Activated T-helper 9 cell treated with anti-CD3 and anti-CD28 coated beads, Interleukin-2, amount 50 U/mL, for 16 hours (primary cell): ENCODE data around the gene TBK1.

Experiments used
- DNase-seq: peaks from one replicate; pipeline ENCODE4 v3.0.0-alpha.2; 2020; ENCODE audit warnings: low read depth

The TBK1 gene

DNA sequence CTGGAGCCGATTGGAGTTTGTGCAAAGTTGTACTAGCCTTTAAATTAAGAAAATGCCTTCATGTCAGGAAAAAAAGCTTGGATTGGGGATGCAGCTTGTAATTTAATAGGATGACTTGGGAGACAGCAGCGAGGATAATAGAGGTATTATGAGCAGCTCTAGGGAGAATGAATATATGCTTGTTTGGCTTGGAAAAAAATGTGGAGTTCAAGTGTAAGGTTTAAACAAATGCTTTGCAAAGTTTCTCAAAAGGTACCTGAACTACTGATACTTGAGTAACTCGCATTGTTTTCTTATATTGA lies 93.1 kb downstream of the TBK1 start:
- no peak for DNase-seq

DNA sequence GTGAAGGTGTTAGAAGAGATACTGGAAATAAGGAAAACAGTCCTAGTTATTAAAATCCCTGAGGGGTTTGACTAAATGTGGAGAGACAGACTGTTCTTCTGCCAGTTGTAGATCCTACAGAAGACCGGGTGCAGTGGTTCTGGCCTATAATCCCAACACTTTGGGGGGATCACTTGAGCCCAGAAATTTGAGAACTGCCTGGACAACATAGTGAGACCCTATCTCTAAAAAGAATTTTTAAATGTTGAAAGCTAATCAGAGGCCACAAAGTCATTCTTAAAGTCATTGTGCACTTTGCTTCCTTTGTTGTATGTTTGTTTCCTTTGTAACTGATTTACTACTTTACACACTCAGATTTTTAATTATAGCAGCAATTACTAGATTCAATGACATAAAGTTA lies 97.2 kb downstream of the TBK1 start:
- DNase-seq: no peak

DNA sequence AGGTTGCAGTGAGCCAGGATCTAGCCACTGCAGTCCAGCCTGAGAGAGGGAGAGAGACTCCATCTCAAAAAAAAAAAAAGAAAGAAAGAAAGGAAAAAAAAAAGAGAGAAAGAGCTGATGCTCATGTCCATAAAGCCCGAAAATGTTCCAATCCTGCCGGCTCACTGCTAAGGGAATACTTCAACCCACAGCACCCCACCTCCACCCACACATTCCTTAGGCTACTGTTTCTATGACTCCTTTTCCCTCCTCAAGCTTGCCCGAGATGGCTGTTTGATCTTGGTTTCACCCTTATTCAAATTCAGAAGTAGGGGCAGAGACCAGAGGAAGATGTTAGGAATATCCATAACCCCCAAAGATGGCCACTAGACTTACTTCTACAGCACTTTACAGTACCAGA lies 98.8 kb downstream of the TBK1 start:
- no peak for DNase-seq

DNA sequence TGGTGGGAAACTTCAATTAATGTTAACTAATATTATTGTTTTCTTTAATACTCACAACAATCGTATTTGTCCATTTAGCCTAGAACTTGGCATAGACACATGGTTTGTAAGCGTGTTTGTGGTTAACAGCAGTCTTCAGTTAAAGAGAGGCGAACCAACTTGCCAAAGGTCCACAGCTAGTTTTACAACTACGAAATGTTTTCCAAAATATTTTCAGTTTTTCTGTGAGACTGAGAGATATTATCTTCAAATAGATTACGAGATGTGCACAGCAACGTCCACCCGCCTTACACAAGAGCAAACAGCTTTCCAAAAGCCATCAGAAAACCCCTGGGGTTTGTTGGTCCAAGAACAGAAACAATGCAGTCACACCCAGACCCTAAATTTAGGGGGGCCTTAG lies 99.8 kb downstream of the TBK1 start:
- DNase-seq: no peak
